Measurements from ENCODE around the gene CDC14A.

DNA sequence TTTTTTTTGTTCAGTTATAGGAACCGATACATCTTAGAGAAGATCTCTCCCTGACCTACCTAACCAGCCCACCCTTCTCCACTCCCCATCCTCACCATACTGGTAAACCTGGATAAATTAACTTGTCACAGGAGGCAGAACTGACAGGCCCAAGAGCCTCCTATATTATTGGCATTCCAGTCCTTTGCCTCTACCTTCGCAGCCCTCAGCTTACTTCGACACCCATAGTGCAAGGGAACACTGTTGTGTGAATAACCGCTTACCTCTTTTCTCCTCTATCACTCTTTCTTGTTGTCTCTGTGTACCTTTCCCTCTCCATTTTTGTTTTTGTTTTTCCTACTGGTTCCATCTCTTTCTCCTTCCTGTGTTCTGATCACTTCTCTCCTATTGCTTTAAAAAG, 58.7 kb downstream of the CDC14A start:
- no peak for TF ChIP-seq GATA2 (IDR thresholded peaks at IDR 0.05; ENCODE audit: low read depth, low read length)
- no peak for TF ChIP-seq GATA3 (IDR thresholded peaks at IDR 0.05; ENCODE audit: low read depth, low read length)

All from SH-SY5Y (cell line).